ENCODE data around the gene ZNF77.
"Not testable (repeated sequence)": the region's sequence is repeated elsewhere in the genome, so short reads cannot be mapped to it uniquely, and the experiment has no call there.

Gene ZNF77

DNA sequence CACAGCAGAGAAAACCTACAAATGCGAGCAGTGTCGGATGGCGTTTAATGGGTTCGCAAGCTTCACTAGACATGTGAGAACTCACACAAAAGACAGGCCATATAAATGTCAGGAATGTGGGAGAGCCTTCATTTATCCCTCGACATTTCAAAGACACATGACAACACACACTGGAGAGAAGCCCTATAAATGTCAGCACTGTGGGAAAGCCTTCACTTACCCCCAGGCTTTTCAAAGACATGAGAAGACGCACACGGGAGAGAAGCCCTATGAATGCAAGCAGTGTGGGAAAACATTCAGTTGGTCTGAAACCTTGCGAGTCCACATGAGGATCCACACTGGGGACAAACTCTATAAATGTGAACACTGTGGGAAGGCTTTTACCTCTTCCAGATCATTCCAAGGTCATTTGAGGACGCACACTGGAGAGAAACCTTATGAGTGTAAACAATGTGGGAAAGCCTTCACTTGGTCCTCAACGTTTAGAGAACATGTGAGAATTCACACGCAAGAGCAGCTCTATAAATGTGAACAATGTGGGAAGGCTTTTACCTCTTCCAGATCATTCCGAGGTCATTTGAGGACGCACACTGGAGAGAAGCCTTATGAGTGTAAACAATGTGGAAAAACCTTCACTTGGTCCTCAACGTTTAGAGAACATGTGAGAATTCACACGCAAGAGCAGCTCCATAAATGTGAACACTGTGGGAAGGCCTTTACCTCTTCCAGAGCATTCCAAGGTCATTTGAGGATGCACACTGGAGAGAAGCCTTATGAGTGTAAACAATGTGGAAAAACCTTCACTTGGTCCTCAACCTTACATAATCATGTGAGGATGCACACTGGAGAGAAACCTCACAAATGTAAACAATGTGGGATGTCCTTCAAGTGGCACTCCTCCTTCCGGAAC is 27.2 kb downstream of the ZNF77 start:
- no peak for DNase-seq

DNA sequence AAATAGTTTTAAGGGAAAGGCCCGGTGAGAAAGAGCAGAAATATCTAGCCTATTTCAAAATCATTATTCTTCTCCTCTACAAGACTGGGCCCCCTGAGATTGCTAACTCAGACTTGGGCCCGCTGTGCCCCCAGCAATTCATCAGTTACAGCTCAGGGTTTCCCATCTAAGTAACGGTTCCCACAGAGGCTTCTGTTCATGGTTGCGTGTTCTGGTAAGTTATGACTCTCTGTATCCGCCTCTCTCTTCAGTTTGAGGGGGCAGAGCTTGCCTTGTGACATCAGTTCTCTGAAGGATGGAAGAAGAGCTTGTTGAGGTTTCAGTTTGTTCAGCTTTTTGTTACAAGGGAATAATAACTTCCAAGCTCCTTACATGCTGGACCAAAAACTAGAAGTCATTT is 32.5 kb downstream of the ZNF77 start:
- no peak for DNase-seq

DNA sequence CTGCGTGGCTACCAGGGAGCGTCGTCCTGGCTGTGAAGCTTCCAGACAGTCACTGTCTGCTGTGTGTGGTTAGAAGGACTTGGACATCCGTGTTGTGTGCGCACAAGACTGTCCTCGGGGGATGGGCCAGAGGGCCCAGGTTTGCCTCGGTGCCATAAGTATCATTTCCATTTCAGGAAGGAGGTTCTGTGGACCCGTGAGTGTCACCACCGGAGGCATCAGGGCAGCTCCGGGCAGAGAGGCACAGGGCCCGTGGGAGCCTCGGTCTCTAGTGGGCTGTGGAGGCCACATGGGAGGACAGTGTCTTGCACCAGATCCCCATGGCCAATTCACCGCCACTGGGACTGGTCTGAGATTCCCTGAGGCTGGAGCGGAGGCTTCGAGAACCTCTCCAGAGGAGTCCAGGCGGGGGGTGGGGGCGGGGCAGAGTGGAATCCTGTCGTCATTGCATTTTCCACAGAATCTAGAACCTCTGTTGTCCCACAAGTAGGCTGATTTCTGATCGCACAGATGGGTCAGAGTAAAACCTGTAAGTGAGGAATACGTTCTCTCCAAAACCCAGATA is 38.1 kb downstream of the ZNF77 start:
- no peak for DNase-seq

DNA sequence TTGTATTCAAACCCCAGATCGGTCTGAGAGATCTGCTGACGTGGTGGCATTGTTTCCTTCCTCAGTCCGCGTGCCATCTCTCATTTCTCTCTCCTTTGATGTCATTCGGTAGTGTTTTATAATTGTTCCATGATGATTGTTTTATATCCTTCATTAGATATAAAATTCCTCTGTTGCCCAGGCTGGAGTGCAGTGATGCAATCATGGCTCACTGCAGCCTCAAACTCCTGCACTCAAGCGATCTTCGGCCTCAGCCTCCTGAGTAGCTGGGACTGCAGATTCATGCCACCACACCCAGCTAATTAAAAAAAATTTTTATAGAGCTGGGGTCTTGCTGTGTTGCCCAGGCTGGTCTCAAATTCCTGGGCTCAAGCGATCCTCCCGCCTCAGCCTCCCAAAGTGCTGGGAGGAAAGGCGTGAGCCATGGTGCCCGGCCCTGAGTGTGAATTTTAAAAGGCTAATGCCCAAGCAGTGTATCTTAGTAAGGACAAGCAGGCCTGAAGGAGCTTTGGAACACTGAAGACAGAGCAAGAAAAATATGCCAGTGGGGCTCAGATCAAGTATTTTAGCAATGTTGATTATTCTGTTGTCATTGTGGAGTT is 38.8 kb downstream of the ZNF77 start:
- DNase-seq, result no peak

DNA sequence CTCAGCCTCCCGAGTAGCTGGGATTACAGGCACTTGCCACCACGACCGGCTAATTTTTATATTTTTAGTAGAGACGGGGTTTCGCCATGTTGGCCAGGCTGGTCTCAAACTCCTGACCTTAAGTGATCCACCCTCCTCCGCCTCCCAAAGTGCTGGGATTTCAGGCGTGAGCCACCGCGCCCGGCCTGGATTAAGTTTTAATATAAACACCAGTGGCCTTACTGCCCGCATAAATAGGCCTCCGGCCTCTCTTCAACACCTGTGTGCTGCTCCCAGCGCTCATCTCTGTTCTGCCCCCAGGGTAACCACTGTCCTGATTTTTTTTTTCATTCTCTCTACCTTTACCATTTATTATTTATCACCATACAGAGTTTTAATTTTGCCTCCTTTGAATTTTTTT is 41.4 kb downstream of the ZNF77 start:
- DNase-seq, result not testable (repeated sequence)

DNA sequence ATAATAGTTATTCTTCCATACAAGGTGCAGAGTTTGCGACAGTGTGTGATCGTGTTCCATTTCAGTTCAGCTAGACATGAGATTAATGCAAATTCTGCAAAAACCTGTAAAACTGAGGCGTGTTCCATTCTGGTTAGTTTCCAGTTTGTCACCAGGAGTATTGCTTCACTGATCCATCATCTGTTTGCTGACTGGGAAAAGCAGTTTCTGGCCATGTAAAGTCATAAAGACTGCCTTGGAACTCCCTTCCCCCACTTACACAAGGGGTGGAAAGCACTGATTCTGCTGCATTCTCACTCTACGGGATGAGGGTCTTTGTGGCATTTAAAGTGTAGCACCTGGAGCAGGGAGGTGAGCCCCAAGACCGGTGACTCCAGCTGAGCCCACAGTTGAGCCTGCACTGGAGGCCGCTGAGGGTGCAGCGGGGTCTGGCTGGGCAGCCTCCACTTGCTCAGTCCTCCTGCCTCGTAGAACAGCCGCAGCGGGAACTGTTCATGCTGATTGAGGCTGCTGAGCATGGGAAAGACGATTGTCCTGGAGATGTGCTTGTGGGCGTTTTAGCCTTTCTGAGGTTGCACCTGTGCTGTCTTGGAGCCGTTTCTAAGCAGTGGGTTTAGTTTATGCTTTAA is 42.1 kb downstream of the ZNF77 start:
- DNase-seq, result no peak

DNA sequence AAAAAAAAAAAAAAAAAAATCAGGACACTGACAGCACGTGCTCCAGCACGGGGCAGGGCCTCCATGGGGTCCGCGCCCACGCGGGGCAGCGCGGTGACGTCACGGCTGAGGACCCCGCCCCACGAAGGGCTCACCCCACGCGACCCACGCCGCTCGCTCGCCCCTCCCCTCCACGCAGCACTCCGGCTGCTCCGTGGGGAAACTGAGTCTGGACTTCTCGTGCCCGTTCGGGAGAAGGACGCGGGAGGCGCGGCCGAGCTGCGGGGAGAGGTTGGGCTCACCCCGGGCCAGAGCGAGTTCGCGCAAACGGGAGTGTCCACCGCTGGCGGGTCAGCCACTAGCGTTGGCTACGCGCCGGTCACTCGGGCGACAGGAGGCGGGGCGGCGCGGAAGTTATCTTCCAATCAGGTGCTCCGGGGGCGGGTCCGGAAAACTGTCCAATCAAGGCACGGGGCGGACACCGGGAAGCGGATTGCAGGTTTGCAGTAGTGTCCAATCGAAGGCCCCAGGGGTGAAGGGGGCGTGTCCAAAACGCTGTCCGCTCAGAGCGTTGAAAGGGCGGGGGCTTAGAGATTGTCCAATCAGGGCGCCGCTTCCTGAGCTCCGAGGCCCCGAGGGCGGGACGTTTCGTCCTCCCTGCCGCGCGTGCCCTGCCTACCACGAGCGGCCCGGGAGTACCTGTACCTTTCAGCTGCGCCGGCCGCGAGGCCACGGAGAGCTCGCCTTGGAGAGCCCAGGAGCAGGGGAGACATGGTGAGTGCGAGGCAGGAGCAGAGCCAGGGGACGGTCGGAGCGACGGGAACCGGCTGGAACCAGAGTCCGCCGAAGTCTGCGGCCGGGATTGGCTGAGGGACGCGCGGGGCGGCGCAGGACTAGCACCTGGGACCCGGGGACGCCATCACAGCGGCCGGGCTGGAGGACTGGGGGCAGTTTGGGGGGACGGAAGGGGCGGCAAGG is 44.2 kb downstream of the ZNF77 start, which contains the start of gene ZNF57:
Gene ZNF57, plus strand, starts transcription at position 633 of the 957 bp plus-strand sequence. Its CDS starts 118 bp downstream, at position 751.
- peak; percentile 88 for DNase-seq

DNA sequence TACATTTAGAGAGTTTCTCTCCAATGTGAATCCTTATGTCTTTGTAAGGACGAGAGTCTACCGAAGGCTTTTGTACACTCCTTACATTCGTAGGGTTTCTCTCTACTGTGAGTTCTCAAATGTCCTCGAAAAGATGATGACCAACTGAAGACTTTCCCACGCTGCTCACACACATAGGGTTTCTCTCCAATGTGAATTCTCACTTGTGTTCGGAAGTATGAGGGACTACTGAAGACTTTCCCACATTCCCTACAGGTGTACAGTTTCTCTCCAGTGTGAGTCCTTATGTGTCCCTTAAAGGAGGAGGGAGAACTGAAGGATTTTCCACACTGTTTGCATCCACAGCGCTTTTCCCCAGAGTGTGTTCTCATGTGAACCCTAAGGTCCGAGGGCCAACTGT is 48.1 kb downstream of the ZNF77 start:
- no peak for DNase-seq

DNA sequence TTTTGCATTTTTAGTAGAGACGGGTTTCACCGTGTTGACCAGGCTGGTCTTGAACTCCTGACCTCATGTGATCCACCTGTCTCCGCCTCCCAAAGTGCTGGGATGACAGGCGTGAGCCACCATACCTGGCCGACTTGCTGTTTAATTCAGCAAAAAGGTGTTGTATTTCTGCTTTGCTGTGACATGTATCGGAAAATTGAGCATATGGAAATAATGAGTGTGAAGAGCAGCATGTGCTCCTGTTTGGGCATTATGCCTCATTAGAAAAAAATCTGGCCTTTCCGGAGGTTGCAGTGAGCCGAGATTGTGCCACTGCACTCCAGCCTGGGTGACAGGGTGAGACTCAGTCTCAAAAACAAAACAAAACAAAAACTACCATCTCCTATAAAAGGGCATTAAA is 54.2 kb downstream of the ZNF77 start:
- not testable (repeated sequence) for DNase-seq

DNA sequence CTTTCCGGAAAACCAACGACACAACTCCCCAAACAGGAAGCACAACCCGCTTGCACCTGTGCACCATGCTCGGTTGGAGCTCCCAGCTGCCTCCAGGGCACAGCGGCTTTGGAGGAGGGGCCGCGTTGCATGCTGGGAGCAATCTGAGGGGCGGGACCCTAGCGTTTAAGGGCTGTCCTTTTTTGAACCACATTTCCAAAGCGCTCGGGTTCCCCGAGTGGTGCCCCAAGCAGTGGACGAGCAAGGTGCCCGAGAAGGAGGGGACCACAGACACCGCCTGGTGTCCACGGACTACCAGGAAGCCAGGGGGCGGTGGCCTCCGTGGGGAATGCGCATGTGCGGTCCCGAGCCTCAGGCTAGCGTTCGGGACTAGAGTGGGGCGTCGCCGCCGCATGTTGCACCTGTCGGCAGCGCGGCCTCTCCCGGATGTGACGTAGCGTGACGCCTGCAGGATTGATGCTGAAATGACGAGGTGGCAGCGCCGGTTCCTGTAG is 56.0 kb downstream of the ZNF77 start:
- no peak for DNase-seq

DNA sequence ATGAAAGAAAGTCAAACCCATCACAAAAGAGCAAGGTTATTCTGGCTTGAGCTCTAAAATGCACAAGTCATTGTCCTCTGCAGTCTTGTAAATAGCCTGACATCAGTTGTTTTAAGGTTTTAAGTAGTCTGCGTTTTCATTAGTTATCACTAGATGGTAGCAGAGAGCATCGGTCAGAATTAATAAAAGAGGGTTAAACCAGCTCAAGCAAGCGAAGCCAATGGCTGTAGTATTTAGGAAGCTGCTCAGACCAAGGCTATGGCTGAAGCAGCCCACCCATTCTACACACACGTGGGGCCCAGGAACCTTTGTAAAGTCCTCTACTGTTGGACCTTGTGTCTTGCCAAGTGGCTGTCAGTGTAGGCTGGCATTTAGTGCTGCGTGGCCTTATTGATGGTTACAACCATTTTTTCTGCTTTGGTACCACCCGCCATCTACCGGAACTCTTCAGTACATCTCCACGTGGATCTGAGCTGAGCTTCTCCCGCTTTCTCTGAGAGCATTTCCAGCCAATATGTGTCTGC is 57.3 kb downstream of the ZNF77 start:
- DNase-seq, result peak; percentile 35

DNA sequence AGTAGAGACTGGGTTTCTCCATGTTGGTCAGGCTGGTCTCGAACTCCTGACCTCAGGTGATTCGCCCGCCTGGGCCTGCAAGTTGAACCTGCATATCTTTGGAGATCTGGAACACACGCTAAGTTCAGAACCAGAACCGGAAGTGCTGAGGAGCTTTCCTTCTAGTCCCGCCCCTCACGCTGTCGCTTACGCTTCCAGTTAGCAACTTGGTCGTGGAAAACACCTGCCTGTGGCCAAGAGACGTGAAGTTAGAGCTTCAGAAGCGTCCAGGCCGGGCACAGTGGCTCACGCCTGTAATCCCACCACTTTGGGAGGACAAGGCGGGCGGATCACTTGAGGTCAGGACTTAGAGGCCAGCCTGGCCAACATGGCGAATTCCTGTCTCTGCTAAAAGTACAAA is 59.0 kb downstream of the ZNF77 start:
- no peak for DNase-seq

DNA sequence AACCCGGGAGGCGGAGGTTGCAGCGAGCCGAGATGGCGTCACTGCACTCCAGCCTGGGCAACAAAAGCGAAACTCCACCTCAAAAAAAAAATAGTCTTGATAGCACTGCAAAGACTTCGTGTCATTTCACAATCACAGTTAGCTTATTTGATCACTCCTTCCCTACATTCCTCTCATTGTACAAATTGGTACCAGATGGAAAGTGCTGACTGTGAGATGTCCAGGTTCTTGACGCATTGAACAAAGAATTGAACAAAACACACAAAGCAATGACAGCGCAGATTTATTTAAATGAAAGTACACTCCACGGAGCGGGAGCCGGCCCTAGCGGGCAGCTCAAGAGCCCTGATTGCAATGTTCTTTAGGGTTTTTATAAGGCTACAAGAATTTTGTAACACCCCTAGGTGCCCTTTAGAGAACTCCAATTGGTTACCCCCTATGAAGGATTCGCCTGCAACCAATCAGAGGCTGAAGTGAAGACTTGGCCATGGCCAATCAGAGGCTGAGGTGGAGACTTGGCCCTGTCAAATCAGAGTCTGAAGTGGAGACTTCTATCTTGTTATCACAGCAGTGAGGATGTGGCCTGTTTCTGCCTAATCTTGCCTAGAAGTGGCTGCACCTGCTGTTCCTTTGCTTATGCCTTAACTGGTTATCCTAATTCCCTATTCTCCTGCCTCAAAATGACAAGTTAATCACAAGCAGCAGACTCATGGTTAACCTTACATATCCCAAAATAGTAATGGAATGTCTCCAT is 60.9 kb downstream of the ZNF77 start:
- DNase-seq, result no peak
